WTC11 (cell line): Measurements from ENCODE around the gene FUNDC1.
"Not testable (repeated sequence)": the region's sequence is repeated elsewhere in the genome, so short reads cannot be mapped to it uniquely, and the experiment has no call there.

Experiments used
- CREM ChIP-seq: sonication (generic); formaldehyde crosslinking; IDR thresholded peaks from 2 replicates; pipeline ENCODE4 v1.8.1; 2022; ENCODE audit warnings: mild to moderate bottlenecking, missing genetic modification reagents, moderate library complexity
- GABPB1 ChIP-seq: sonication (generic); formaldehyde crosslinking; IDR thresholded peaks from 2 replicates; pipeline ENCODE4 v1.8.1; 2023; ENCODE audit warnings: mild to moderate bottlenecking, missing genetic modification reagents
- NR2C2 ChIP-seq: sonication (generic); formaldehyde crosslinking; IDR thresholded peaks from 2 replicates; pipeline ENCODE4 v1.8.0; 2022; ENCODE audit warnings: mild to moderate bottlenecking, missing genetic modification reagents
- TEAD1 ChIP-seq: sonication (generic); formaldehyde crosslinking; IDR thresholded peaks from 2 replicates; pipeline ENCODE4 v1.8.0; 2022; ENCODE audit warnings: mild to moderate bottlenecking, missing genetic modification reagents
- ZNF396 ChIP-seq: fragments of 250-450 bp; sonication (Bioruptor Pico); IDR thresholded peaks from 2 replicates; pipeline ENCODE4 v1.8.0; 2021; ENCODE audit warnings: mild to moderate bottlenecking, moderate library complexity, borderline replicate concordance
- TF ChIP-seq, protein P1 (sequence below): fragments of 200-600 bp; IDR thresholded peaks from 2 replicates; pipeline ENCODE4 v1.8.0; 2022; ENCODE audit warnings: antibody characterized with exemption
- TF ChIP-seq, protein P2 (sequence below): sonication (generic); formaldehyde crosslinking; IDR thresholded peaks from 2 replicates; pipeline ENCODE4 v1.8.0; 2022; ENCODE audit warnings: mild to moderate bottlenecking, missing genetic modification reagents
- TF ChIP-seq, protein P3 (sequence below): sonication (generic); formaldehyde crosslinking; IDR thresholded peaks from 2 replicates; pipeline ENCODE4 v1.8.1; 2022; ENCODE audit warnings: missing genetic modification reagents, borderline replicate concordance
- TF ChIP-seq, protein P4 (sequence below): fragments of 250-450 bp; sonication (Bioruptor Pico); IDR thresholded peaks from 2 replicates; pipeline ENCODE4 v2.1.2; 2022; ENCODE audit warnings: mild to moderate bottlenecking, moderate library complexity
- TF ChIP-seq, protein P5 (sequence below): sonication (generic); formaldehyde crosslinking; IDR thresholded peaks from 2 replicates; pipeline ENCODE4 v1.8.0; 2023; ENCODE audit warnings: missing genetic modification reagents
- TF ChIP-seq, protein P6 (sequence below): fragments of 250-450 bp; sonication (Bioruptor Pico); IDR thresholded peaks from 2 replicates; pipeline ENCODE4 v1.9.0; 2021; ENCODE audit warnings: mild to moderate bottlenecking, borderline replicate concordance
- TF ChIP-seq, protein P7 (sequence below): sonication (generic); formaldehyde crosslinking; IDR thresholded peaks from 2 replicates; pipeline ENCODE4 v1.8.1; 2023; ENCODE audit warnings: mild to moderate bottlenecking, missing genetic modification reagents, moderate library complexity

DNA sequence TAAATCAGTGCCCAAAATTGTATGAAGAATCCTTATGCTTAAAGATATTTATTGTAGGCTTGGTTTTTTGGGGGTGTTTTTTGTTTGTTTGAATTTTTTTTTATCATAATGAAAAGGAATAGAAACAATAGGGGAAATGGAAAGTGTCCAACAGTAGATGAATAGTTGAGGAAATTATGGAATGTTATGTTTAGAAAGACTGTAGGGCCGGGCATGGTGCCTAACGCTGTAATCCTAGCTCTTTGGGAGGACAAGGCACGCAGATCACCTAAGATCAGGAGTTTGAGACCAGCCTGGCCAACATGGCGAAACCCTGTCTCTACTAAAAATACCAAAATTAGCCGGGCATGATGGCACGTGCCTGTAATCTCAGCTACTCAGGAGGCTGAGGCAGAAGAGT, 19.2 kb upstream of the FUNDC1 start:
- TF ChIP-seq, protein P1, sequence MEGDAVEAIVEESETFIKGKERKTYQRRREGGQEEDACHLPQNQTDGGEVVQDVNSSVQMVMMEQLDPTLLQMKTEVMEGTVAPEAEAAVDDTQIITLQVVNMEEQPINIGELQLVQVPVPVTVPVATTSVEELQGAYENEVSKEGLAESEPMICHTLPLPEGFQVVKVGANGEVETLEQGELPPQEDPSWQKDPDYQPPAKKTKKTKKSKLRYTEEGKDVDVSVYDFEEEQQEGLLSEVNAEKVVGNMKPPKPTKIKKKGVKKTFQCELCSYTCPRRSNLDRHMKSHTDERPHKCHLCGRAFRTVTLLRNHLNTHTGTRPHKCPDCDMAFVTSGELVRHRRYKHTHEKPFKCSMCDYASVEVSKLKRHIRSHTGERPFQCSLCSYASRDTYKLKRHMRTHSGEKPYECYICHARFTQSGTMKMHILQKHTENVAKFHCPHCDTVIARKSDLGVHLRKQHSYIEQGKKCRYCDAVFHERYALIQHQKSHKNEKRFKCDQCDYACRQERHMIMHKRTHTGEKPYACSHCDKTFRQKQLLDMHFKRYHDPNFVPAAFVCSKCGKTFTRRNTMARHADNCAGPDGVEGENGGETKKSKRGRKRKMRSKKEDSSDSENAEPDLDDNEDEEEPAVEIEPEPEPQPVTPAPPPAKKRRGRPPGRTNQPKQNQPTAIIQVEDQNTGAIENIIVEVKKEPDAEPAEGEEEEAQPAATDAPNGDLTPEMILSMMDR, result not testable (repeated sequence)
- TF ChIP-seq GABPB1; TEAD1 (CRISPR knock-in tag); CREM (CRISPR knock-in tag); ZNF396; NR2C2 (CRISPR knock-in tag): not testable (repeated sequence)
- TF ChIP-seq, protein P2, sequence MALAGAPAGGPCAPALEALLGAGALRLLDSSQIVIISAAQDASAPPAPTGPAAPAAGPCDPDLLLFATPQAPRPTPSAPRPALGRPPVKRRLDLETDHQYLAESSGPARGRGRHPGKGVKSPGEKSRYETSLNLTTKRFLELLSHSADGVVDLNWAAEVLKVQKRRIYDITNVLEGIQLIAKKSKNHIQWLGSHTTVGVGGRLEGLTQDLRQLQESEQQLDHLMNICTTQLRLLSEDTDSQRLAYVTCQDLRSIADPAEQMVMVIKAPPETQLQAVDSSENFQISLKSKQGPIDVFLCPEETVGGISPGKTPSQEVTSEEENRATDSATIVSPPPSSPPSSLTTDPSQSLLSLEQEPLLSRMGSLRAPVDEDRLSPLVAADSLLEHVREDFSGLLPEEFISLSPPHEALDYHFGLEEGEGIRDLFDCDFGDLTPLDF (CRISPR knock-in tag), result not testable (repeated sequence)
- TF ChIP-seq, protein P3, sequence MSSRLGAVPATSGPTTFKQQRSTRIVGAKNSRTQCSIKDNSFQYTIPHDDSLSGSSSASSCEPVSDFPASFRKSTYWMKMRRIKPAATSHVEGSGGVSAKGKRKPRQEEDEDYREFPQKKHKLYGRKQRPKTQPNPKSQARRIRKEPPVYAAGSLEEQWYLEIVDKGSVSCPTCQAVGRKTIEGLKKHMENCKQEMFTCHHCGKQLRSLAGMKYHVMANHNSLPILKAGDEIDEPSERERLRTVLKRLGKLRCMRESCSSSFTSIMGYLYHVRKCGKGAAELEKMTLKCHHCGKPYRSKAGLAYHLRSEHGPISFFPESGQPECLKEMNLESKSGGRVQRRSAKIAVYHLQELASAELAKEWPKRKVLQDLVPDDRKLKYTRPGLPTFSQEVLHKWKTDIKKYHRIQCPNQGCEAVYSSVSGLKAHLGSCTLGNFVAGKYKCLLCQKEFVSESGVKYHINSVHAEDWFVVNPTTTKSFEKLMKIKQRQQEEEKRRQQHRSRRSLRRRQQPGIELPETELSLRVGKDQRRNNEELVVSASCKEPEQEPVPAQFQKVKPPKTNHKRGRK (CRISPR knock-in tag), result not testable (repeated sequence)
- TF ChIP-seq, protein P4, sequence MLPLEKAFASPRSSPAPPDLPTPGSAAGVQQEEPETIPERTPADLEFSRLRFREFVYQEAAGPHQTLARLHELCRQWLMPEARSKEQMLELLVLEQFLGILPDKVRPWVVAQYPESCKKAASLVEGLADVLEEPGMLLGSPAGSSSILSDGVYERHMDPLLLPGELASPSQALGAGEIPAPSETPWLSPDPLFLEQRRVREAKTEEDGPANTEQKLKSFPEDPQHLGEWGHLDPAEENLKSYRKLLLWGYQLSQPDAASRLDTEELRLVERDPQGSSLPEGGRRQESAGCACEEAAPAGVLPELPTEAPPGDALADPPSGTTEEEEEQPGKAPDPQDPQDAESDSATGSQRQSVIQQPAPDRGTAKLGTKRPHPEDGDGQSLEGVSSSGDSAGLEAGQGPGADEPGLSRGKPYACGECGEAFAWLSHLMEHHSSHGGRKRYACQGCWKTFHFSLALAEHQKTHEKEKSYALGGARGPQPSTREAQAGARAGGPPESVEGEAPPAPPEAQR (CRISPR knock-in tag), result not testable (repeated sequence)
- TF ChIP-seq, protein P5, sequence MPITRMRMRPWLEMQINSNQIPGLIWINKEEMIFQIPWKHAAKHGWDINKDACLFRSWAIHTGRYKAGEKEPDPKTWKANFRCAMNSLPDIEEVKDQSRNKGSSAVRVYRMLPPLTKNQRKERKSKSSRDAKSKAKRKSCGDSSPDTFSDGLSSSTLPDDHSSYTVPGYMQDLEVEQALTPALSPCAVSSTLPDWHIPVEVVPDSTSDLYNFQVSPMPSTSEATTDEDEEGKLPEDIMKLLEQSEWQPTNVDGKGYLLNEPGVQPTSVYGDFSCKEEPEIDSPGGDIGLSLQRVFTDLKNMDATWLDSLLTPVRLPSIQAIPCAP (CRISPR knock-in tag), result not testable (repeated sequence)
- TF ChIP-seq, protein P6, sequence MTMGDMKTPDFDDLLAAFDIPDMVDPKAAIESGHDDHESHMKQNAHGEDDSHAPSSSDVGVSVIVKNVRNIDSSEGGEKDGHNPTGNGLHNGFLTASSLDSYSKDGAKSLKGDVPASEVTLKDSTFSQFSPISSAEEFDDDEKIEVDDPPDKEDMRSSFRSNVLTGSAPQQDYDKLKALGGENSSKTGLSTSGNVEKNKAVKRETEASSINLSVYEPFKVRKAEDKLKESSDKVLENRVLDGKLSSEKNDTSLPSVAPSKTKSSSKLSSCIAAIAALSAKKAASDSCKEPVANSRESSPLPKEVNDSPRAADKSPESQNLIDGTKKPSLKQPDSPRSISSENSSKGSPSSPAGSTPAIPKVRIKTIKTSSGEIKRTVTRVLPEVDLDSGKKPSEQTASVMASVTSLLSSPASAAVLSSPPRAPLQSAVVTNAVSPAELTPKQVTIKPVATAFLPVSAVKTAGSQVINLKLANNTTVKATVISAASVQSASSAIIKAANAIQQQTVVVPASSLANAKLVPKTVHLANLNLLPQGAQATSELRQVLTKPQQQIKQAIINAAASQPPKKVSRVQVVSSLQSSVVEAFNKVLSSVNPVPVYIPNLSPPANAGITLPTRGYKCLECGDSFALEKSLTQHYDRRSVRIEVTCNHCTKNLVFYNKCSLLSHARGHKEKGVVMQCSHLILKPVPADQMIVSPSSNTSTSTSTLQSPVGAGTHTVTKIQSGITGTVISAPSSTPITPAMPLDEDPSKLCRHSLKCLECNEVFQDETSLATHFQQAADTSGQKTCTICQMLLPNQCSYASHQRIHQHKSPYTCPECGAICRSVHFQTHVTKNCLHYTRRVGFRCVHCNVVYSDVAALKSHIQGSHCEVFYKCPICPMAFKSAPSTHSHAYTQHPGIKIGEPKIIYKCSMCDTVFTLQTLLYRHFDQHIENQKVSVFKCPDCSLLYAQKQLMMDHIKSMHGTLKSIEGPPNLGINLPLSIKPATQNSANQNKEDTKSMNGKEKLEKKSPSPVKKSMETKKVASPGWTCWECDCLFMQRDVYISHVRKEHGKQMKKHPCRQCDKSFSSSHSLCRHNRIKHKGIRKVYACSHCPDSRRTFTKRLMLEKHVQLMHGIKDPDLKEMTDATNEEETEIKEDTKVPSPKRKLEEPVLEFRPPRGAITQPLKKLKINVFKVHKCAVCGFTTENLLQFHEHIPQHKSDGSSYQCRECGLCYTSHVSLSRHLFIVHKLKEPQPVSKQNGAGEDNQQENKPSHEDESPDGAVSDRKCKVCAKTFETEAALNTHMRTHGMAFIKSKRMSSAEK (CRISPR knock-in tag), result not testable (repeated sequence)
- TF ChIP-seq, protein P7, sequence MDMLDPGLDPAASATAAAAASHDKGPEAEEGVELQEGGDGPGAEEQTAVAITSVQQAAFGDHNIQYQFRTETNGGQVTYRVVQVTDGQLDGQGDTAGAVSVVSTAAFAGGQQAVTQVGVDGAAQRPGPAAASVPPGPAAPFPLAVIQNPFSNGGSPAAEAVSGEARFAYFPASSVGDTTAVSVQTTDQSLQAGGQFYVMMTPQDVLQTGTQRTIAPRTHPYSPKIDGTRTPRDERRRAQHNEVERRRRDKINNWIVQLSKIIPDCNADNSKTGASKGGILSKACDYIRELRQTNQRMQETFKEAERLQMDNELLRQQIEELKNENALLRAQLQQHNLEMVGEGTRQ (CRISPR knock-in tag), result not testable (repeated sequence)
